22Rv1 (cell line): ENCODE measurements around the gene PAFAH1B2.
"Not testable (repeated sequence)": the region's sequence is repeated elsewhere in the genome, so short reads cannot be mapped to it uniquely, and the experiment has no call there.

Experiments
- CTCF ChIP-seq: fragments of 450-650 bp; IDR thresholded peaks from 2 replicates; pipeline ENCODE4 v1.5.1; 2017; ENCODE audit warnings: mild to moderate bottlenecking
- ZFX ChIP-seq: fragments of 450-650 bp; IDR thresholded peaks from 2 replicates; pipeline ENCODE4 v1.6.1; 2017; ENCODE audit warnings: antibody characterized with exemption, borderline replicate concordance

DNA sequence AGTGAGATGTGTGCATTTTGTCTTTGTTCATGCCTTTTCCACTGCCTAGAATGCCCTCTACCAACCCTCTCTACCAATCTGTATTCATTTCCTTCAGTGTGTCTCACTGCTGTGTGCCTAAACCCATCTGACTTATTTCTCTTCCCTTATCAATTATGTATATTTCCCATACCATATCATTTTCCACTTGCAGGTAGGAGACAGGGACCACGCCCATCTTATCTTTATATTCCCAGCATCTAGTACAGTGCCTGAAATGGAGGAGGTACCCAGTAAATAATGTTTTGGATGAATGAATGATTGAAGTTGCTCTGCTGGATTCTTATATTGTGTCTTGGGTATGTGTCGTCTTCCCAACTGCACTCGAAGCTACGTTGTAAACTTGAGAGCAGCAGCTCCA, 9.1 kb upstream of the PAFAH1B2 start:
- TF ChIP-seq CTCF, ZFX: not testable (repeated sequence)
